Endothelial cell of umbilical vein (primary cell): ENCODE measurements around the gene SLCO3A1. TPM values are rescaled to one million over a fixed set of nuclear protein-coding genes. Genes with fewer than 3 reads are reported as not detected.

ENCODE experiments used
- BruUV-seq: library from RNA; stranded (reverse); fragments of 400-500 nt; replicated peaks from 2 replicates; lab custom pipeline; 2021; lab: Mats Ljungman, UMichigan
- CTCF ChIA-PET: fragments of 300-600, 350-600 bp; sonication (Branson Sonifier 250); formaldehyde crosslinking; loops from one replicate; lab custom pipeline; 2021; ENCODE audit warnings: antibody characterized with exemption, inconsistent platforms; lab: Charles Lee
- POLR2A ChIA-PET: fragments of 300-600, 350-600 bp; sonication (Branson Sonifier 250); formaldehyde crosslinking; loops from one replicate; lab custom pipeline; 2021; ENCODE audit warnings: antibody characterized with exemption, inconsistent platforms; lab: Charles Lee
- DNase-seq: peaks from one replicate; pipeline ENCODE4 v3.0.0-alpha.2; 2011; ENCODE audit warnings: low read depth, low spot score
- FAIRE-seq: peaks from 2 replicates; lab custom pipeline; 2011; peaks lifted over from hg19 to GRCh38; lab: Jason Lieb, UNC
- H2AFZ ChIP-seq: 2 replicates; pipeline ENCODE4 v1.6.0; 2012; ENCODE audit warnings: low read depth, low read length, control low read depth, inconsistent platforms
- H3K27ac ChIP-seq: 2 replicates; pipeline ENCODE4 v1.5.1; 2011; ENCODE audit warnings: low read depth, mild to moderate bottlenecking, control low read depth, low read length, moderate library complexity; ENCODE audit not compliant: insufficient read depth
- H3K27me3 ChIP-seq, 2 experiments: 2 replicates each; pipeline versions ENCODE4 v1.6.0 to v1.6.1; 2011; ENCODE audit warnings: low read length in 2 of 2, mixed read lengths in 1 of 2; ENCODE audit not compliant: control insufficient read depth in 2 of 2, insufficient read depth in 2 of 2
- H3K36me3 ChIP-seq, 2 experiments: 2 replicates in 1 of 2; 3 replicates in 1 of 2; pipeline ENCODE4 v1.5.1; 2011; ENCODE audit warnings: low read length in 2 of 2, mild to moderate bottlenecking in 1 of 2, moderate library complexity in 1 of 2; ENCODE audit not compliant: control insufficient read depth in 2 of 2, insufficient read depth in 2 of 2; ENCODE audit errors: extremely low read depth in 1 of 2
- H3K4me1 ChIP-seq: 3 replicates; pipeline ENCODE4 v1.5.1; 2011; ENCODE audit warnings: mild to moderate bottlenecking, low read length; ENCODE audit not compliant: control insufficient read depth, insufficient read depth; ENCODE audit errors: extremely low read depth
- H3K4me2 ChIP-seq: 2 replicates; pipeline ENCODE4 v1.6.1; 2011; ENCODE audit warnings: low read length, control low read depth, mixed read lengths; ENCODE audit not compliant: insufficient read depth
- H3K4me3 ChIP-seq, 3 experiments: fragments of 200-600 bp in 1 of 3; sonication (generic), shearing (Covaris generic) in 1 of 3; replicated peaks in 1 of 3; 2 replicates each; pipeline ENCODE4 v1.5.1; 2011 to 2016; ENCODE audit warnings: control low read depth in 3 of 3, low read length in 3 of 3, mild to moderate bottlenecking in 2 of 3, inconsistent platforms in 1 of 3, low read depth in 1 of 3, moderate library complexity in 1 of 3; ENCODE audit not compliant: insufficient read depth in 1 of 3
- H3K79me2 ChIP-seq: 2 replicates; pipeline ENCODE4 v1.6.0; 2012; ENCODE audit warnings: low read length, inconsistent platforms; ENCODE audit not compliant: control insufficient read depth, insufficient read depth
- H3K9ac ChIP-seq: replicated peaks from 2 replicates; pipeline ENCODE3; 2011; ENCODE audit warnings: low read length, control low read depth; ENCODE audit not compliant: insufficient read depth; ENCODE audit errors: extremely low read depth
- H3K9me1 ChIP-seq: replicated peaks from 3 replicates; pipeline ENCODE4 v1.6.0; 2011; ENCODE audit warnings: mild to moderate bottlenecking, low read length; ENCODE audit not compliant: control insufficient read depth, insufficient read depth; ENCODE audit errors: extremely low read depth
- H3K9me3 ChIP-seq: replicated peaks from 2 replicates; pipeline ENCODE4 v1.5.1; 2012; ENCODE audit warnings: low read length, inconsistent platforms; ENCODE audit not compliant: control insufficient read depth, insufficient read depth
- H4K20me1 ChIP-seq: replicated peaks from 2 replicates; pipeline ENCODE3; 2011; ENCODE audit warnings: mild to moderate bottlenecking, low read length; ENCODE audit not compliant: control insufficient read depth, insufficient read depth; ENCODE audit errors: extremely low read depth
- EZH2 ChIP-seq: IDR thresholded peaks from 2 replicates; pipeline ENCODE4 v1.6.1; 2012; ENCODE audit warnings: borderline replicate concordance, low read depth, mild to moderate bottlenecking, moderate library complexity, low read length, inconsistent platforms; ENCODE audit not compliant: severe bottlenecking
- FOS ChIP-seq: IDR thresholded peaks from 2 replicates; pipeline ENCODE4 v1.6.1; 2011; ENCODE audit warnings: mild to moderate bottlenecking, low read length, moderate library complexity, borderline replicate concordance; ENCODE audit not compliant: insufficient read depth
- dilution Hi-C: fragments of 300-500 bp; cut with MboI; formaldehyde crosslinking; loops from one replicate; pipeline ENCODE4 v1.15.0; 2019; ENCODE audit warnings: low sequenced_read_pairs; ENCODE audit not compliant: extremely low pct_ligation_motif_present
- intact Hi-C: fragments of 100-400 bp; cut with micrococcal nuclease; formaldehyde crosslinking; loops from one replicate; pipeline ENCODE4 v1.10.0; 2022
- polyA plus RNA-seq, 4 experiments: library from polyadenylated mRNA; depleted of rRNA in 3 of 4; stranded (reverse) in 3 of 4; unstranded in 1 of 4; fragments of >200 nt; gene quantifications; 2 replicates each; pipeline versions ENCODE4 v1.2.1 to v1.2.3, GENCODE V29; 2011 to 2012; ENCODE audit warnings: missing spikeins in 1 of 4
- total RNA-seq: library from RNA; stranded (reverse); gene quantifications from 2 replicates; pipeline ENCODE4 v1.2.3, GENCODE V29; 2021
- TF ChIP-seq, protein P1 (sequence below), 2 donors: IDR thresholded peaks; 1 replicate in 1 of 2; 2 replicates in 1 of 2; pipeline ENCODE4 v1.5.1; 2011; ENCODE audit warnings: low read length in 2 of 2, mild to moderate bottlenecking in 2 of 2, moderate library complexity in 2 of 2, control low read depth in 1 of 2, inconsistent platforms in 1 of 2, low read depth in 1 of 2; ENCODE audit not compliant: insufficient read depth in 1 of 2; ENCODE audit errors: extremely low read depth in 1 of 2
- TF ChIP-seq, protein P2 (sequence below): IDR thresholded peaks from 2 replicates; pipeline ENCODE4 v1.6.1; 2011; ENCODE audit not compliant: insufficient read depth, insufficient read length

Gene SLCO3A1
- total and polyA plus RNA-seq, 2 donors (not counting 3 experiments of a cell fraction or from before 2014, with no cell fraction given) = 0.88 to 0.92 TPM

GRCh38 chr15:91921843-91922198, 68.3 kb downstream of the SLCO3A1 start:
- H3K4me2 ChIP-seq = no peak overlapping the region
- FAIRE-seq (no peak), DNase-seq (no peak)
- intact Hi-C loops = no loop called here
- dilution Hi-C loops = no loop called here
- H3K9ac ChIP-seq = no peak overlapping the region
- H3K27ac ChIP-seq = no peak overlapping the region
- H4K20me1 ChIP-seq = no peaks in the 10 kb centered on the region
- BruUV-seq = no TSS peak
- no peaks in the 10 kb centered on the region for H3K36me3 ChIP-seq
- no peak for TF ChIP-seq EZH2
- TF ChIP-seq, protein P1, sequence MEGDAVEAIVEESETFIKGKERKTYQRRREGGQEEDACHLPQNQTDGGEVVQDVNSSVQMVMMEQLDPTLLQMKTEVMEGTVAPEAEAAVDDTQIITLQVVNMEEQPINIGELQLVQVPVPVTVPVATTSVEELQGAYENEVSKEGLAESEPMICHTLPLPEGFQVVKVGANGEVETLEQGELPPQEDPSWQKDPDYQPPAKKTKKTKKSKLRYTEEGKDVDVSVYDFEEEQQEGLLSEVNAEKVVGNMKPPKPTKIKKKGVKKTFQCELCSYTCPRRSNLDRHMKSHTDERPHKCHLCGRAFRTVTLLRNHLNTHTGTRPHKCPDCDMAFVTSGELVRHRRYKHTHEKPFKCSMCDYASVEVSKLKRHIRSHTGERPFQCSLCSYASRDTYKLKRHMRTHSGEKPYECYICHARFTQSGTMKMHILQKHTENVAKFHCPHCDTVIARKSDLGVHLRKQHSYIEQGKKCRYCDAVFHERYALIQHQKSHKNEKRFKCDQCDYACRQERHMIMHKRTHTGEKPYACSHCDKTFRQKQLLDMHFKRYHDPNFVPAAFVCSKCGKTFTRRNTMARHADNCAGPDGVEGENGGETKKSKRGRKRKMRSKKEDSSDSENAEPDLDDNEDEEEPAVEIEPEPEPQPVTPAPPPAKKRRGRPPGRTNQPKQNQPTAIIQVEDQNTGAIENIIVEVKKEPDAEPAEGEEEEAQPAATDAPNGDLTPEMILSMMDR (IDR thresholded peaks at IDR 0.05; ENCODE audit: extremely low read depth in 1 of 2, insufficient read depth in 1 of 2, low read depth in 1 of 2, low read length in 2 of 2) = no peak
- TF ChIP-seq, protein P2, sequence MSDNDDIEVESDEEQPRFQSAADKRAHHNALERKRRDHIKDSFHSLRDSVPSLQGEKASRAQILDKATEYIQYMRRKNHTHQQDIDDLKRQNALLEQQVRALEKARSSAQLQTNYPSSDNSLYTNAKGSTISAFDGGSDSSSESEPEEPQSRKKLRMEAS = no peak
- TF ChIP-seq FOS = no peak
- no peaks in the 10 kb centered on the region for H3K79me2 ChIP-seq
- H3K4me3 ChIP-seq = no peak overlapping the region
- peaks cover 4% of the 10 kb centered on the region for H3K9me3 ChIP-seq
- H3K4me1 ChIP-seq = no peaks in the 10 kb centered on the region
- ChIA-PET CTCF (no interaction called here), POLR2A (no interaction called here)
- H3K27me3 ChIP-seq = no peaks in the 10 kb centered on the region
- no peaks in the 10 kb centered on the region for H3K9me1 ChIP-seq
- H2AFZ ChIP-seq = no peak overlapping the region
